ENCODE data around the gene PTPRG. TPM values are rescaled to one million over a fixed set of nuclear protein-coding genes. Genes with fewer than 3 reads are reported as not detected.

Gene PTPRG
- total RNA-seq, 1 experiment from 2014 or later = 0.73 TPM

GRCh38 chr3:61730577-61731231 is 169.3 kb downstream of the PTPRG start:
- Histone ChIP-seq H3K4me1 (ENCODE audit: insufficient read depth, low read length) (no peaks in the 10 kb centered on the region), H3F3A (ENCODE audit: low read length, unreplicated experiment) (no peaks in the 10 kb centered on the region), H3K79me2 (ENCODE audit: low read length) (no peaks in the 10 kb centered on the region), H3K9me3 (ENCODE audit: low read length) (no peaks in the 10 kb centered on the region), H3K27ac (ENCODE audit: low read length) (no peak overlapping the region), H4K20me1 (ENCODE audit: low read length) (no peaks in the 10 kb centered on the region), H3K36me3 (ENCODE audit: low read depth, low read length) (no peaks in the 10 kb centered on the region), H3K9me2 (replicated peaks; ENCODE audit: low read length) (no peaks in the 10 kb centered on the region), H3K27me3 (ENCODE audit: low read length) (no peaks in the 10 kb centered on the region), H3K9ac (ENCODE audit: low read length) (no peak overlapping the region), H3K4me2 (ENCODE audit: low read length) (no peak overlapping the region), H3K4me3 (ENCODE audit: low read length) (no peak overlapping the region), H2AFZ (ENCODE audit: low read length) (no peak overlapping the region)
- intact Hi-C loops (cut with micrococcal nuclease) = no loop called here
- ChIA-PET CTCF (no interaction called here), POLR2A (ENCODE audit: unreplicated experiment) (no interaction called here)
- BruUV-seq (replicated peaks) = no TSS peak
- no peak for TF ChIP-seq CTCF (conservative IDR thresholded peaks at IDR 0.05; ENCODE audit: low read depth, low read length)
- no peak for TF ChIP-seq EZH2 (IDR thresholded peaks at IDR 0.05; ENCODE audit: low read length, unreplicated experiment)
- TF ChIP-seq EZH2phosphoT487 (IDR thresholded peaks at IDR 0.05; ENCODE audit: borderline replicate concordance, low read length) = no peak
- ATAC-seq (no peak), DNase-seq (no peak)

- POLR2A ChIA-PET (ENCODE audit: unreplicated experiment) = no interaction called here
- no peak for DNase-seq
- CTCF ChIA-PET = no interaction called here
- Histone ChIP-seq H2AFZ (ENCODE audit: low read length) (no peak overlapping the region), H3F3A (ENCODE audit: low read length, unreplicated experiment) (no peaks in the 10 kb centered on the region), H3K79me2 (ENCODE audit: low read length) (no peaks in the 10 kb centered on the region), H4K20me1 (ENCODE audit: low read length) (no peaks in the 10 kb centered on the region), H3K4me1 (ENCODE audit: insufficient read depth, low read length) (no peaks in the 10 kb centered on the region), H3K27me3 (ENCODE audit: low read length) (no peaks in the 10 kb centered on the region), H3K9ac (ENCODE audit: low read length) (no peak overlapping the region), H3K36me3 (ENCODE audit: low read depth, low read length) (no peaks in the 10 kb centered on the region), H3K27ac (ENCODE audit: low read length) (no peak overlapping the region), H3K9me2 (replicated peaks; ENCODE audit: low read length) (no peaks in the 10 kb centered on the region), H3K9me3 (ENCODE audit: low read length) (no peaks in the 10 kb centered on the region), H3K4me3 (ENCODE audit: low read length) (no peak overlapping the region), H3K4me2 (ENCODE audit: low read length) (no peak overlapping the region)
- no peak for ATAC-seq
- TF ChIP-seq EZH2 (IDR thresholded peaks at IDR 0.05; ENCODE audit: low read length, unreplicated experiment) = no peak
- no peak for TF ChIP-seq EZH2phosphoT487 (IDR thresholded peaks at IDR 0.05; ENCODE audit: borderline replicate concordance, low read length)
- no peak for TF ChIP-seq CTCF (conservative IDR thresholded peaks at IDR 0.05; ENCODE audit: low read depth, low read length)
- no TSS peak for BruUV-seq (replicated peaks)
- intact Hi-C loops (cut with micrococcal nuclease) = no loop called here
Observed at GRCh38 chr3:61733000-61733399, 171.6 kb downstream of the PTPRG start.

GRCh38 chr3:61733876-61734275 is 172.5 kb downstream of the PTPRG start:
- Histone ChIP-seq H3K9ac (ENCODE audit: low read length) (no peak overlapping the region), H3K4me2 (ENCODE audit: low read length) (no peak overlapping the region), H4K20me1 (ENCODE audit: low read length) (no peaks in the 10 kb centered on the region), H3K9me3 (ENCODE audit: low read length) (no peaks in the 10 kb centered on the region), H3K9me2 (replicated peaks; ENCODE audit: low read length) (no peaks in the 10 kb centered on the region), H3F3A (ENCODE audit: low read length, unreplicated experiment) (no peaks in the 10 kb centered on the region), H3K27me3 (ENCODE audit: low read length) (no peaks in the 10 kb centered on the region), H3K27ac (ENCODE audit: low read length) (no peak overlapping the region), H3K4me1 (ENCODE audit: insufficient read depth, low read length) (no peaks in the 10 kb centered on the region), H3K36me3 (ENCODE audit: low read depth, low read length) (no peaks in the 10 kb centered on the region), H3K79me2 (ENCODE audit: low read length) (no peaks in the 10 kb centered on the region), H2AFZ (ENCODE audit: low read length) (no peak overlapping the region), H3K4me3 (ENCODE audit: low read length) (no peak overlapping the region)
- no TSS peak for BruUV-seq (replicated peaks)
- TF ChIP-seq EZH2phosphoT487 (IDR thresholded peaks at IDR 0.05; ENCODE audit: borderline replicate concordance, low read length) (no peak), CTCF (conservative IDR thresholded peaks at IDR 0.05; ENCODE audit: low read depth, low read length) (no peak), EZH2 (IDR thresholded peaks at IDR 0.05; ENCODE audit: low read length, unreplicated experiment) (no peak)
- ChIA-PET POLR2A (ENCODE audit: unreplicated experiment) (no interaction called here), CTCF (no interaction called here)
- no peak for ATAC-seq
- no peak for DNase-seq
- intact Hi-C loops (cut with micrococcal nuclease) = no loop called here

Data from PC-3 (cell line).